ENCODE measurements around the gene ERVK3-1.
"Not testable (repeated sequence)": the region's sequence is repeated elsewhere in the genome, so short reads cannot be mapped to it uniquely, and the experiment has no call there.

The ERVK3-1 gene

GRCh38 chr19:58305065-58305931, at the start of gene ERVK3-1:
Gene ERVK3-1, plus strand, starts transcription at chr19:58305377. Its CDS starts 6,792 bp downstream, at chr19:58312169.
- Histone ChIP-seq H3K36me3 (peaks cover 13% of the 10 kb centered on the region), H3K27me3 (no peaks in the 10 kb centered on the region), H3K4me3 (ENCODE audit: low read depth in 1 of 2, low read length in 1 of 2) (peak within 1 kb of the TSS; percentile 70 to 85), H3K9me3 (no peaks in the 10 kb centered on the region), H3K4me1 (ENCODE audit: control insufficient read depth in 1 of 2, insufficient read depth in 1 of 2, low read depth in 1 of 2, low read length in 1 of 2) (peaks cover 15 to 16% of the 10 kb centered on the region in 2 experiments), H3K27ac (peak within 1 kb of the TSS; percentile 89)
- peak; percentile 71 for TF ChIP-seq CTCF (IDR thresholded peaks at IDR 0.05)

- not testable (repeated sequence) for H3K27me3 ChIP-seq; H3K36me3 ChIP-seq; H3K4me1 ChIP-seq (ENCODE audit: control insufficient read depth in 1 of 2, insufficient read depth in 1 of 2, low read depth in 1 of 2, low read length in 1 of 2); H3K27ac ChIP-seq; H3K4me3 ChIP-seq (ENCODE audit: low read depth in 1 of 2, low read length in 1 of 2)
- peaks cover 91% of the 10 kb centered on the region for H3K9me3 ChIP-seq
Measured at GRCh38 chr19:58258259-58258658, 46.9 kb upstream of the ERVK3-1 start.

GRCh38 chr19:58261600-58261967, 43.6 kb upstream of the ERVK3-1 start:
- Histone ChIP-seq H3K9me3 (peaks cover 94% of the 10 kb centered on the region), H3K36me3 (no peaks in the 10 kb centered on the region), H3K27me3 (no peaks in the 10 kb centered on the region), H3K4me3 (ENCODE audit: low read depth in 1 of 2, low read length in 1 of 2) (no peak overlapping the region), H3K27ac (no peak overlapping the region), H3K4me1 (ENCODE audit: control insufficient read depth in 1 of 2, insufficient read depth in 1 of 2, low read depth in 1 of 2, low read length in 1 of 2) (no peaks in the 10 kb centered on the region)
- TF ChIP-seq CTCF (IDR thresholded peaks at IDR 0.05), result no peak

- H3K4me3 ChIP-seq (ENCODE audit: low read depth in 1 of 2, low read length in 1 of 2), result no peak overlapping the region
- H3K27ac ChIP-seq, result no peak overlapping the region
- no peaks in the 10 kb centered on the region for H3K27me3 ChIP-seq
- no peaks in the 10 kb centered on the region for H3K36me3 ChIP-seq
- peaks cover 94% of the 10 kb centered on the region for H3K9me3 ChIP-seq
- TF ChIP-seq CTCF (IDR thresholded peaks at IDR 0.05), result no peak
- no peaks in the 10 kb centered on the region for H3K4me1 ChIP-seq (ENCODE audit: control insufficient read depth in 1 of 2, insufficient read depth in 1 of 2, low read depth in 1 of 2, low read length in 1 of 2)
Measured at GRCh38 chr19:58261968-58262921, 42.9 kb upstream of the ERVK3-1 start.

- H3K4me1 ChIP-seq (ENCODE audit: control insufficient read depth in 1 of 2, insufficient read depth in 1 of 2, low read depth in 1 of 2, low read length in 1 of 2), result no peaks in the 10 kb centered on the region
- H3K36me3 ChIP-seq, result no peaks in the 10 kb centered on the region
- H3K9me3 ChIP-seq, result peaks cover 90% of the 10 kb centered on the region
- H3K27me3 ChIP-seq, result no peaks in the 10 kb centered on the region
- no peak overlapping the region for H3K27ac ChIP-seq
- H3K4me3 ChIP-seq (ENCODE audit: low read depth in 1 of 2, low read length in 1 of 2), result no peak overlapping the region
- TF ChIP-seq CTCF (IDR thresholded peaks at IDR 0.05), result no peak
Measured at GRCh38 chr19:58262922-58263296, 42.3 kb upstream of the ERVK3-1 start.

Data from neutrophil (primary cell).